GM19238 (cell line): ENCODE measurements around the gene CARNS1.
"Not testable (repeated sequence)": the region's sequence is repeated elsewhere in the genome, so short reads cannot be mapped to it uniquely, and the experiment has no call there.

Experiments used
- DNase-seq: peaks from one replicate; pipeline ENCODE4 v3.0.0; 2011; ENCODE audit warnings: low spot score; ENCODE audit not compliant: insufficient read length

The CARNS1 gene

GRCh38 chr11:67464411-67465188 lies 49.1 kb downstream of the CARNS1 start:
- DNase-seq = peak; percentile 93

GRCh38 chr11:67465189-67465510 lies 49.7 kb downstream of the CARNS1 start:
- no peak for DNase-seq

- DNase-seq = not testable (repeated sequence)
These were observed 50.1 kb downstream of the CARNS1 start for GRCh38 chr11:67465530-67465929.

- no peak for DNase-seq
These were observed 50.9 kb downstream of the CARNS1 start for GRCh38 chr11:67466367-67466766.

GRCh38 chr11:67466962-67467771 lies 51.7 kb downstream of the CARNS1 start:
- no peak for DNase-seq

DNA sequence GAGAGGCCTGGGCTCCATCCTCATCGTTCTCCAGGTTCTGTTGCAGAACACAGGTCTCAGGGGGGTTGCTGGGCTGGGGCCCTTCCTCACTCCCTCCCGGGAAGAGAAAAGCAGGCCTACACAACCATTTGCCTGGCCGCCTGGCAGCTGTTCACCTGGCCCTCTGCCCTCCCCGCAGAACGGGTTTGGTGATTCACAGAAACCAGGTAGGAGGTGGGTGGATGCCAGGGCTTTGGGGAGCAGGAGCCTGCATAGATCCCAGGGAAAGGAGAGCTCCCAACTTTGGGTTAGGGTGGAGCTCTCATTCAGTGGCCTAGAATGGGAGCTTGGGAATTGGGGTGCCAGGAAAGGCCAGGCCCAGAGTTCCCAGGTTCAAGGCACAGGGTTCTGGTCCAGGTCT lies 52.6 kb downstream of the CARNS1 start:
- DNase-seq = no peak

GRCh38 chr11:67468456-67468758 lies 52.9 kb downstream of the CARNS1 start:
- no peak for DNase-seq

DNA sequence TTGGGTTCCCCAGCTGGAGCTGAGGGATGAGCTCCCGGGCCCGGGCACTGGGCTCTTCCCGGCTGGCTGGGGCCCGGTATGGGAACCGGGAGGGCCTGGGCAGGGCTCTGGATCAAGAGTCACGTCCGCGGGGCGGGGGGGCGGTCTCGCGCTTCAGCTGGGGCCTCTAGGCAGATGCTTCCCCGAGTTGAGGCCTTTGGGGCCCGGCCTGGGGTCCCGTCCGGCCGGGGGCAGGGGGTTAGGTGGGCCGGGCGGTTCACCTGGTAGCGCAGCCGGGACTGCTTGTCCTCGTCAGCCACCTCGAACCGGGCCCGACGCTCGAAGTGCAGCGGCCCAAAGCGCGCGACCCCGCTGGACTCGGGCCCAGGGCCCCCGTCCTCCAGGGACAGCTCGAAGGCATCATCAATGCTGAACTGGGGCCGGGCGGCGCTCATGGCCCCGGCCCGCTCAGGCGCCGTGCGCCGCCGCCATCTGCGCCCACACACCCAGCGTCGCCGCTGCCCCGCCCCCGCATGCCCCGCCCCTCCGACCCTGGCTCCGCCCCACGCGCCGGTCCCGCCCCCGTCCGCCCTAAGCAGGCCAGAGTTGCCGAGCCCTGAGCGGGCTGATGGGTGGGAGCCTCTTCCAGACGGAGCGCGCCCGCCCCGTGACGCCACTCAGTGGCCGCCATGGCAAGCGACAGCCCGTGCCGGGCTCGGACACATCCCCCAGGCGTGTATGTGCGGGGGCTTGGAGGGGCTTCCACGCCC lies 53.5 kb downstream of the CARNS1 start, which contains the start of gene TMEM134:
TSS of gene TMEM134 (minus strand) at position 493 of the 749 bp plus-strand sequence. CDS start at position 434, 59 bp downstream.
- DNase-seq = peak; percentile 93

- no peak for DNase-seq
These were observed 54.0 kb downstream of the CARNS1 start for GRCh38 chr11:67469508-67469811.

GRCh38 chr11:67470337-67471002 lies 55.0 kb downstream of the CARNS1 start:
- no peak for DNase-seq

- no peak for DNase-seq
These were observed 57.4 kb downstream of the CARNS1 start for GRCh38 chr11:67472882-67473281.
